IPS DF 4.7 (cell line): ENCODE results near the gene GTF3C5.
"Not testable (repeated sequence)": the region's sequence is repeated elsewhere in the genome, so short reads cannot be mapped to it uniquely, and the experiment has no call there.

Source experiments
- DNase-seq: peaks from one replicate; pipeline ENCODE4 v3.0.0-alpha.2; 2013; ENCODE audit warnings: low spot score; ENCODE audit errors: extremely low read depth

The GTF3C5 gene

DNA sequence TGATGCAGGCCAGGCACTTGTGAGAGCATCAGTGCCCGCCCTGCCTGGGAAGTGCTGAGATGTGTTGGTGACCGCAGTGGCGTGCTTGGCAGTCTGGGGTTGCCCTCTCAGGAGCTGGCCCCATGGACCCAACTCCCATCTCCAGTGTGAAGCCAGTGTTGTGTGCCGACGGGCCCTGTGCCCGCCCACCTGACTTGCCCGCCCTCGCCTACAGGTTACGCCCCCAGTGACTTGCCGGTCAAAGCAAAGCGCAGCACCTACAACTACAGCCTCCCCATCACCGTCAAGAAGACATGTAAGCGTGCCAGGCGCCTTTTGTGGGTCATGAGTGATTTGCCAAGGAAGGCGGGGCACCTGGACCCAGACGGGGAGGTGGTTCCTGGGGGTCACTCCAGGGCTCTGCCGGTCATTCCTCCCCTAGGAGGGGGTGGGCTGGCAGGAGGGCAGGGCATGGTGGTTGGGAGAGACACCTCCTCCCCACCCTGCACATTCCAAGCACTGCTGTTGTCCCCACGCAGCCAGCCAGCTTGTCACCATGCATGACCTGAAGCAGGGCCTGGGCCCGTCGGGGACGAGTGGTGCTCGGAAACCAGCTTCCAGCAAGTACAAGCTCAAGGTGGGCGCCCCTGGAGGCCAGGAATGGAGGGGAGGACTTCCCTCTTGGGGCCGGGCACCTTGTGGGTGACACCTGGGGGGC lies 23.5 kb downstream of the GTF3C5 start:
- DNase-seq: no peak

DNA sequence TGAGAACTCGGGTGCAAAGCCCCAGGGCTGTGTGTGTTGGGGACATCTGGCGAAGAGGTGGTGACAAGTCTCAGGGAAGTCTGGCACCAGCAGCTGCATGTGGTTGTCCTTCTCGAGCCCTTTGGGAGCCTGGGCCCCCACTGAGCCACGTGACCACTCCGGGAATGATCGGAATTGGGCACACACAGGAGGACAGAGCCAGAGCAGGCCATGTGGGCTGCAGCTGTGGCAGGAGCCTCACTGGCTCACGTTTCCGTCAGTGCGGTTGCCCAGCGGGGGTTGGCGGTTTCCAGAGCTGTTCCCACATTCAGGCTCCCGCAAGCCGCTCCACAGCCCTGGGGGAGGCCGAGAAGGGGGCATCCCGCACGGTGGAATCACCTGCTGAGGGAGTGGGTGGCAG lies 24.2 kb downstream of the GTF3C5 start:
- no peak for DNase-seq

DNA sequence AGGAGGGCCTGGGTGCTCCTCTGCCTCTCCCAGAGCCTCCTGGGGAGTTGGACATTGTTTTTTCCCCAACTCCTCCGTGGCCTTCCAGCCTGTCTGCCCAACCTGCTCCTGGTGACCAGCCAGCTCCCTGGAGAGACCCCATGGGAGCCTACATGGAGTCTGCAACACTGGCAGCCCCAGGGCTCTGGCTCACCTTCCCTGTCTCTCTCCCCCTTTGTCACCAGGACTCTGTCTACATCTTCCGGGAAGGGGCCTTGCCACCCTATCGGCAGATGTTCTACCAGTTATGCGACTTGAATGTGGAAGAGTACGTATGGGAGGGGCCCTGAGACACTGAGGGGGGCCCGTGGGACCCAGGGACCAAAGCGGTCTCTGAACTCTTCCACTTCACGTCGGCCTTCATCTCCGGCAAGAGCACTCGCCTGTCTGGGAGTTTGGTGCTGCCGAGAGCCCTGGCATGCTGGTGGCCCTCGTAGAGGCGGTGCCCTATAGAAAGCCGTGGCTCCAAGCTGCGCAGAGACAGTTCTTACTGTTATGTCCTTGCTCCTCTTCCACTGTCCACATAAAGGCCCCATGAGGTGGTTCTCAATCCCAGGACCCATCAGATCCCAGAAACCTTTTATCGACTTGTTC lies 25.1 kb downstream of the GTF3C5 start:
- no peak for DNase-seq

DNA sequence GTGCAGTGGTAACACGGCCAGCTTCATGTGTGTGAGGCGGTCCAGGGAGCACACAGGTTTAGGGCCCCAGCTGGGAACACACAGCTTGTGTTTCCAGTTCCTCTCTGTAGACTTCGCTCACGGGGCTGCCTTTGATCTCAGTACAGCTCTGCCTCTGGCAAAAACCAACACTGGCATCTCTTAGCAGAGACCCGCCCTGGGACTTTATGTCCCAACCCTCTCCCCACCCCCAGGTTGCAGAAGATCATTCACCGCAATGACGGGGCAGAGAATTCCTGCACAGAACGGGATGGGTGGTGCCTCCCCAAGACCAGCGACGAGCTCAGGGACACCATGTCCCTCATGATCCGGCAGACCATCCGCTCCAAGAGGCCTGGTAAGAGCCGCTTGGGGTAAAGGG lies 25.7 kb downstream of the GTF3C5 start:
- no peak for DNase-seq

DNA sequence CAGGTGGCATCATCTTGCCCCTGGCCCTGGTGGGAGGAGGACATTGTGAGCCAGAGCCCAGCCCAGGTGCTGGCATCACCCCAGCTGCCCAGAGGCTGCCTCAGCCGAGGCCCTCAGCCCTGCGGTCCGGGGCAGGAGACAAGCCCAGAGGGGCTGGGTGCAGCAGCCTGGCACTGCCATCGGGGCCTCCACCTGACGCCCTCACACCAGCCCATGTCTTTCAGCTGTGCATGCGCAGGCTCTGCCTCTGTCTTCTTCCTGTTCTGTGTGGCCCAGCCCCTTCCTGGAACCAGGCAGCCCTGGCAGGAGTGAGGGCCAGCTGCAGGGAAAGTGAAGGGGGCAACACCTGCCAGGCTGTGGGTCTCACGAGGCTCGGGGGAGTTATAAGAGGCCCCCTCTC lies 26.2 kb downstream of the GTF3C5 start:
- no peak for DNase-seq

DNA sequence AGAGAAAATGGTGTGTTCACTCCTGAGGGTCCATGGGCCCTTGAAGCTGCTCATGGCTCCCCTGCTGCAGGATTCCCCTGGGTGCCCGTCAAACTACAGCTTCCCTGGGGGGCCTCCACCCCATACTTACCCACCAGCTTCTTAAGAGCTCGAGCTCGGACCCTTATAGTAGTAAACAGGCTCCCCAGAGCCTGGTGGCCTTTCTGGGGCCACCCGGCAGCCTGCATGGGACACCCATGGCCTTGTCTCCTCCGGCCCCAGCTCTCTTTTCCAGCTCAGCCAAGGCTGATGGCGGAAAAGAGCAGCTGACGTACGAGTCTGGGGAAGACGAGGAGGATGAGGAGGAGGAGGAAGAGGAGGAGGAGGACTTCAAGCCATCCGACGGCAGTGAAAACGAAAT lies 26.8 kb downstream of the GTF3C5 start:
- DNase-seq: no peak

DNA sequence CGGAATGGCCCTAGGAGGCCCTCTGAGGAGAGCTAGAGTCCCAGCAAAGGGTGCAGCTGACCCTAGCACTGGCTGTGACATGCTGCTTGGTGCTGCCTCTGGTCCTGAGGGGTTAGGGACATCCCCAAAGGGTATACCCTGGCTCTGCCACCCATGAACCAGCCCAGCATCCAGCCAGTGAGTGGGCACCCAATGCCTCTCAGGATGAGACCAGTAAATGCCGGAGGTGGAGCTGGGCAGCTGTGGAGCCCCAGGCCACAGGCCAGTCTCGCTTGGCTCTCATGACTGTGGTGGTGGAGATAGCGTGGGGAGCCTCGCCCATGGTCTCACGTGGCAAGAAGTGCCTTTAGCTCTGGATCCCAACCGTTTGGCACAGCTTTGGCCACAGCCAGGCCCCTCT lies 27.3 kb downstream of the GTF3C5 start:
- DNase-seq: no peak

DNA sequence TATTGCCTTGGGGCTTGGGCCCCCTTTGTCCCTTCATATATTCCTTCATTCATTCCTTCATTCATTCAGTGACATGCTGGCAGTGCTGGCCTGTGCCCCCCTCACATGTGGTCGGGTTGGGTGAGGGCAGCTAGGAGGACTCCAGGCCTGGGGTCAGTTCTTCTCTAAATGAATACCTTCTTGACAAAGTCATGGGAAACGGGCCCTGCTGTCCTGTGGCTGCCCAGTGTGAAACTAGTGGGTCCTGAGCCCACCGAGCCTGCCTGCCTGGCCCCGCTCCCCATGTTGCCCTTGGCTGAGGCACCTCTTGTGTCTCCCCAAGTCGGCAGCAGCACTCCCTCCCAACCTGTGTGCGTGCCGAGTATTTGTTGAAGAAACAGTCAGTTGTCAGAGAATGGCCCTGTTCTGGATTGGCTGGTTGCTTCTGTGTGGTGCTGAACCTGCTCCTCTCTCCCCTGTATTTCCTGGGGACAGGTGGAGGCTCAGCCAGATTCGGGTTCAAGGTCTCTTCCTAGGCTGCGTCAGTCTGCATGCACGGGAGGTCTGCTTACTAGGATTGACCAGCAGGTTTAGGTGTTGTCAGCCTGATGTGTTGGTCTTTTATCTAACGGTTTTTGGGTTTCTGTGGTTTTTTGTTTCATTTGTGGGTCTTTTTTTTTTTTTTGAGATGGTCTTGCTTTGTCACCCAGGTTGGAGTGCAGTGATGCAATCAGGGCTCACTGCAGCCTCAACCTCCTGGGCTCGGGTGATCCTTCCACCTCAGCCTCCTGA lies 27.9 kb downstream of the GTF3C5 start:
- DNase-seq: no peak

DNA sequence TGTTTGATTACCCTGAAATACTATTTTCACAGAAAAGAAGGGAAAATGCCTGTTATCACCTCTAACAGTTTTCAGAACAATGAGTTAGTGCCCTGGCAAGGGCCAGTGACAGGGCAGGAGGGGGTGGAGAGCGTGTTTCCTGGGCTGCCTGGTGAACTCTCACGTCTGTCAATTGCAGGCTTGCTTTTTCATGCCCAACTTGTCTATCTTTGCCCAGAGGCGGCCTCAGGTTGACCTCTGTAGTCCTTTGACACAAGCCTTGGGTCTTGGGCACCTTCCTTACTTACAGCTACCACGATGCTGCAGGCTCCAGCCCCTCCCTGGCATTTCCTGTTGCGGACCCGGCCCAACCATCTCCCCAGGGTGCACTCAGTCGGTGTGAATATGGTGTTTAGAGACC lies 28.8 kb downstream of the GTF3C5 start:
- DNase-seq: no peak

DNA sequence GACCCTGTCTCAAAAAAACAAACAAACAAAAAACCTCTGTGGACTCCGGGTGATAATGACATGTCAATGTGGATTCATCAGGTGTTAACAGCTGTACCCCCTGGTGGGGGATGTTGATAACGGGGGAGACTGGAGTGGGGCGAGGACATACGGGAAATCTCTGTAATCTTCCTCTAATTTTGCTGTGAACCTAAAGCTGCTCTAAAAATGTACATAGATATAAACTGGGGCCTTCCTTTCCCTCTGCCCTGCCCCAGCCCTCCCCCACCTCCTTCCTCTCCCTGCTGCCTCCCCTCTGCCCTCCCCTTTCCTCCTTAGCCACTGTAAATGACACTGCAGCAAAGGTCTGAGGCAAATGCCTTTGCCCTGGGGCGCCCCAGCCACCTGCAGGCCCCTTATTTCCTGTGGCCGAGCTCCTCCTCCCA lies 29.6 kb downstream of the GTF3C5 start:
- no peak for DNase-seq

DNA sequence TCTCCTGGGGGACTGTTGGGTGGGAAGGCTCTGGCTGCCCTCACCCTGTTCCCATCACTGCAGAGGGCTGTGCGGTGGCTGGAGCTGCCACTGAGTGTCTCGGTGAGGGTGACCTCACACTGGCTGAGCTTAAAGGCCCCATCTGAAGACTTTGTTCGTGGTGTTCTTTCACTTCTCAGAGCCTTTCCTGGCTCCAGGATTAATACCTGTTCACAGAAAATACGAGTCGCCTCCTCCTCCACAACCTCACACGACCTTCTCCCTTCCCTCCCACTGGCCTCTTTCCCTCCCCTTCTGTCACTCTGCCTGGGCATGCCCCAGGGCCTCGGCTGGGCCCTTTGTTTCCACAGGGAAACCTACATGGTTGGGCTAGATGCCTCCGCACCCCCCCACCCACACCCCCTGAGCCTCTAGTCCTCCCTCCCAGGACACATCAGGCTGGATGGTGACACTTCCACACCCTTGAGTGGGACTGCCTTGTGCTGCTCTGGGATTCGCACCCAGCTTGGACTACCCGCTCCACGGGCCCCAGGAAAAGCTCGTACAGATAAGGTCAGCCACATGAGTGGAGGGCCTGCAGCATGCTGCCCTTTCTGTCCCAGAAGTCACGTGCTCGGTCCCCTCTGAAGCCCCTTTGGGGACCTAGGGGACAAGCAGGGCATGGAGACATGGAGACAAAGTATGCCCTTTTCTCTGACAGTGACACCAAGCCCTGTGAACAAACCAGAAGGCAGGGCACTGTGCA lies 30.4 kb downstream of the GTF3C5 start:
- not testable (repeated sequence) for DNase-seq

DNA sequence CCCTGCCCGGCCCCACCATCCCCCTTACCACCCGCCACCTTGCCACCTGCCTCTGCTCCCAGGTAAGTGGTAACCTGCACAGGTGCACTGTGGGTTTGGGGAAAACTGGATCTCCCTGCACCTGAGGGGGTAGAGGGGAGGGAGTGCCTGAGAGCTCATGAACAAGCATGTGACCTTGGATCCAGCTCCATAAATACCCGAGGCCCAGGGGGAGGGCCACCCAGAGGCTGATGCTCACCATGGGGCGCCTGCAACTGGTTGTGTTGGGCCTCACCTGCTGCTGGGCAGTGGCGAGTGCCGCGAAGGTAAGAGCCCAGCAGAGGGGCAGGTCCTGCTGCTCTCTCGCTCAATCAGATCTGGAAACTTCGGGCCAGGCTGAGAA lies 31.0 kb downstream of the GTF3C5 start, which contains the start of gene CEL:
CEL (plus strand) TSS at position 218 of the 382 bp plus-strand sequence; CDS start at position 240, 22 bp downstream.
- not testable (repeated sequence) for DNase-seq

DNA sequence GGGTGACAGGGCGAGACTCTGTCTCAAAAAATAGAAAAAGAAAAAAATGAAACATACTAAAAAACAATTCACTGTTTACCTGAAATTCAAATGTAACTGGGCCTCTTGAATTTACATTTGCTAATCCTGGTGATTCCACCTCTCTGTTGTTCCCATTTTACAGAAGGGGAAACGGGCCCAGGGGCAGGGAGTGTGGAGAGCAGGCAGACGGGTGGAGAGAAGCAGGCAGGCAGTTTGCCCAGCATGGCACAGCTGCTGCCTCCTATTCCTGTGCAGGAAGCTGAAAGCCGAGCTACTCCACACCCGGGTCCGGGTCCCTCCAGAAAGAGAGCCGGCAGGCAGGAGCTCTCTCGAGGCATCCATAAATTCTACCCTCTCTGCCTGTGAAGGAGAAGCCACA lies 31.8 kb downstream of the GTF3C5 start:
- not testable (repeated sequence) for DNase-seq

DNA sequence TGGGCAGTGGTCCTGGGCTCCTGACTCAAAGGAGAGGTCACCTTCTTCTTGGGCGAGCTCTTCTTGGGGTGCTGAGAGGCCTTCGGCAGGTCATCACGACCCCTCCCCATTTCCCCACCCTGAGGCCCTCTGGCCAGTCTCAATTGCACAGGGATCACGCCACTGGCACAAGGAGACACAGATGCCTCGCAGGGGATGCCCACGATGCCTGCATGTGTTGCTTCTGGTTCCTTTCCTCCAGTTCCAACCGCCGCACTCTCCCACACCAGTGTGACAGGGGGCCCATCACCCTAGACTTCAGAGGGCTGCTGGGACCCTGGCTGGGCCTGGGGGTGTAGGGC lies 32.3 kb downstream of the GTF3C5 start:
- DNase-seq: no peak

DNA sequence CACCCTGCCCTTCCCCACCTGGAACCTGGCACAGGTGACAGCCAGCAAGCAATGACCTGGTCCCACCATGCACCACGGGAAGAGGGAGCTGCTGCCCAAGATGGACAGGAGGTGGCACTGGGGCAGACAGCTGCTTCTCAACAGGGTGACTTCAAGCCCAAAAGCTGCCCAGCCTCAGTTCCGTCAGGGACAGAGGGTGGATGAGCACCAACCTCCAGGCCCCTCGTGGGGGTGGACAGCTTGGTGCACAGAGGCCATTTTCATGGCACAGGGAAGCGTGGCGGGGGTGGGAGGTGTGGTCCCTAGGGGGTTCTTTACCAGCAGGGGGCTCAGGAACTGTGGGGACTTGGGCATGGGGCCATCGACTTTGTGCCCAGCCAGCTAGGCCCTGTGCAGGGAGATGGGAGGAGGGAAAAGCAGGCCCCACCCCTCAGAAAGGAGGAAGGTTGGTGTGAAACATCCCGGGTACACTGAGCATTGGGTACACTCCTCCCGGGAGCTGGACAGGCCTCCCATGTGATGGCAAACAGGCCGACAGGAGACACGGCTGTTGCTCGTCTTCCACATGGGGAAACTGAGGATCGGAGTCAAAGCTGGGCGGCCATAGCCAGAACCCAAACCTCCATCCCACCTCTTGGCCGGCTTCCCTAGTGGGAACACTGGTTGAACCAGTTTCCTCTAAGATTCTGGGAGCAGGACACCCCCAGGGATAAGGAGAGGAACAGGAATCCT lies 32.9 kb downstream of the GTF3C5 start:
- DNase-seq: no peak

DNA sequence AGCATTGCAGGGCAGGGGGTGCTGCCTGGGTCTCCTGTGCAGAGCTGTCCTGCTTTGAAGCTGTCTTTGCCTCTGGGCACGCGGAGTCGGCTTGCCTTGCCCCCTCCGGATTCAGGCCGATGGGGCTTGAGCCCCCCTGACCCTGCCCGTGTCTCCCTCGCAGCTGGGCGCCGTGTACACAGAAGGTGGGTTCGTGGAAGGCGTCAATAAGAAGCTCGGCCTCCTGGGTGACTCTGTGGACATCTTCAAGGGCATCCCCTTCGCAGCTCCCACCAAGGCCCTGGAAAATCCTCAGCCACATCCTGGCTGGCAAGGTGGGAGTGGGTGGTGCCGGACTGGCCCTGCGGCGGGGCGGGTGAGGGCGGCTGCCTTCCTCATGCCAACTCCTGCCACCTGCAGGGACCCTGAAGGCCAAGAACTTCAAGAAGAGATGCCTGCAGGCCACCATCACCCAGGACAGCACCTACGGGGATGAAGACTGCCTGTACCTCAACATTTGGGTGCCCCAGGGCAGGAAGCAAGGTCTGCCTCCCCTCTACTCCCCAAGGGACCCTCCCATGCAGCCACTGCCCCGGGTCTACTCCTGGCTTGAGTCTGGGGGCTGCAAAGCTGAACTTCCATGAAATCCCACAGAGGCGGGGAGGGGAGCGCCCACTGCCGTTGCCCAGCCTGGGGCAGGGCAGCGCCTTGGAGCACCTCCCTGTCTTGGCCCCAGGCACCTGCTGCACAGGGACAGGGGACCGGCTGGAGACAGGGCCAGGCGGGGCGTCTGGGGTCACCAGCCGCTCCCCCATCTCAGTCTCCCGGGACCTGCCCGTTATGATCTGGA lies 33.7 kb downstream of the GTF3C5 start:
- DNase-seq: no peak

DNA sequence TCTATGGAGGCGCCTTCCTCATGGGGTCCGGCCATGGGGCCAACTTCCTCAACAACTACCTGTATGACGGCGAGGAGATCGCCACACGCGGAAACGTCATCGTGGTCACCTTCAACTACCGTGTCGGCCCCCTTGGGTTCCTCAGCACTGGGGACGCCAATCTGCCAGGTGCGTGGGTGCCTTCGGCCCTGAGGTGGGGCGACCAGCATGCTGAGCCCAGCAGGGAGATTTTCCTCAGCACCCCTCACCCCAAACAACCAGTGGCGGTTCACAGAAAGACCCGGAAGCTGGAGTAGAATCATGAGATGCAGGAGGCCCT lies 34.2 kb downstream of the GTF3C5 start:
- no peak for DNase-seq

DNA sequence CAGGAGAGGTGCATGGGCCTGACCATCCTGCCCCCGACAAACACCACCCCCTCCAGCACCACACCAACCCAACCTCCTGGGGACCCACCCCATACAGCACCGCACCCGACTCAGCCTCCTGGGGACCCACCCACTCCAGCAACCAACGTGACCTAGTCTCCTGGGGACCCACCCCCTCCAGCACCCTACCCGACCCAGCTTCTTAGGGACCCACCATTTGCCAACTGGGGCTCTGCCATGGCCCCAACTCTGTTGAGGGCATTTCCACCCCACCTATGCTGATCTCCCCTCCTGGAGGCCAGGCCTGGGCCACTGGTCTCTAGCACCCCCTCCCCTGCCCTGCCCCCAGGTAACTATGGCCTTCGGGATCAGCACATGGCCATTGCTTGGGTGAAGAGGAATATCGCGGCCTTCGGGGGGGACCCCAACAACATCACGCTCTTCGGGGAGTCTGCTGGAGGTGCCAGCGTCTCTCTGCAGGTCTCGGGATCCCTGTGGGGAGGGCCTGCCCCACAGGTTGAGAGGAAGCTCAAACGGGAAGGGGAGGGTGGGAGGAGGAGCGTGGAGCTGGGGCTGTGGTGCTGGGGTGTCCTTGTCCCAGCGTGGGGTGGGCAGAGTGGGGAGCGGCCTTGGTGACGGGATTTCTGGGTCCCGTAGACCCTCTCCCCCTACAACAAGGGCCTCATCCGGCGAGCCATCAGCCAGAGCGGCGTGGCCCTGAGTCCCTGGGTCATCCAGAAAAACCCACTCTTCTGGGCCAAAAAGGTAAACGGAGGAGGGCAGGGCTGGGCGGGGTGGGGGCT lies 35.6 kb downstream of the GTF3C5 start:
- DNase-seq: no peak

DNA sequence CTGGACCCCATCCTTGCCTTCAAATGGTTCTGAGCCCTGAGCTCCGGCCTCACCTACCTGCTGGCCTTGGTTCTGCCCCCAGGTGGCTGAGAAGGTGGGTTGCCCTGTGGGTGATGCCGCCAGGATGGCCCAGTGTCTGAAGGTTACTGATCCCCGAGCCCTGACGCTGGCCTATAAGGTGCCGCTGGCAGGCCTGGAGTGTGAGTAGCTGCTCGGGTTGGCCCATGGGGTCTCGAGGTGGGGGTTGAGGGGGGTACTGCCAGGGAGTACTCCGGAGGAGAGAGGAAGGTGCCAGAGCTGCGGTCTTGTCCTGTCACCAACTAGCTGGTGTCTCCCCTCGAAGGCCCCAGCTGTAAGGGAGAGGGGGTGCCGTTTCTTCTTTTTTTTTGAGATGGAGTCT lies 36.2 kb downstream of the GTF3C5 start:
- no peak for DNase-seq

DNA sequence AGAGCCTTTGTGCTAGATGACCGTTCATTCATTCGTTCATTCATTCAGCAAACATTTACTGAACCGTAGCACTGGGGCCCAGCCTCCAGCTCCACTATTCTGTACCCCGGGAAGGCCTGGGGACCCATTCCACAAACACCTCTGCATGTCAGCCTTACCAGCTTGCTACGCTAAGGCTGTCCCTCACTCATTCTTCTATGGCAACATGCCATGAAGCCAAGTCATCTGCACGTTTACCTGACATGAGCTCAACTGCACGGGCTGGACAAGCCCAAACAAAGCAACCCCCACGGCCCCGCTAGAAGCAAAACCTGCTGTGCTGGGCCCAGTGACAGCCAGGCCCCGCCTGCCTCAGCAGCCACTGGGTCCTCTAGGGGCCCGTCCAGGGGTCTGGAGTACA lies 37.0 kb downstream of the GTF3C5 start:
- no peak for DNase-seq
